Liver (tissue), 9 donors: ENCODE data around the gene TNS1. TPM values are rescaled to one million over a fixed set of nuclear protein-coding genes. Genes with fewer than 3 reads are reported as not detected.

ENCODE experiments used
- DNase-seq: peaks from one replicate; pipeline ENCODE4 v3.0.0-alpha.2; 2017; ENCODE audit warnings: low spot score
- H3K27ac ChIP-seq, 2 donors: one replicate each; pipeline ENCODE4 v1.7.0; 2013; ENCODE audit warnings: inconsistent platforms in 2 of 2, low read length in 2 of 2, control low read depth in 1 of 2, low read depth in 1 of 2, mild to moderate bottlenecking in 1 of 2
- H3K27me3 ChIP-seq, 4 donors: one replicate each; pipeline versions ENCODE4 v1.6.1 to v1.7.0; 2013; ENCODE audit warnings: low read length in 3 of 4, inconsistent platforms in 1 of 4, mild to moderate bottlenecking in 1 of 4, moderate library complexity in 1 of 4; ENCODE audit not compliant: control insufficient read depth in 4 of 4, insufficient read depth in 4 of 4
- H3K36me3 ChIP-seq, 4 donors: one replicate each; pipeline versions ENCODE4 v1.6.1 to v1.7.0; 2013; ENCODE audit warnings: low read length in 3 of 4, mild to moderate bottlenecking in 3 of 4, low read depth in 1 of 4, moderate library complexity in 1 of 4; ENCODE audit not compliant: control insufficient read depth in 4 of 4, insufficient read depth in 3 of 4
- H3K4me1 ChIP-seq, 4 donors: one replicate each; pipeline versions ENCODE4 v1.6.1 to v1.7.0; 2013; ENCODE audit warnings: low read length in 3 of 4, mild to moderate bottlenecking in 3 of 4, moderate library complexity in 1 of 4; ENCODE audit not compliant: control insufficient read depth in 4 of 4, insufficient read depth in 4 of 4
- H3K4me3 ChIP-seq, 3 donors: one replicate each; pipeline versions ENCODE4 v1.6.1 to v1.7.0; 2013; ENCODE audit warnings: low read length in 3 of 3, control low read depth in 1 of 3, low read depth in 1 of 3, mild to moderate bottlenecking in 1 of 3
- H3K9ac ChIP-seq, 2 donors: one replicate each; pipeline ENCODE4 v1.7.0; 2013; ENCODE audit warnings: low read length in 2 of 2, mild to moderate bottlenecking in 2 of 2, moderate library complexity in 2 of 2, control low read depth in 1 of 2, low read depth in 1 of 2
- H3K9me3 ChIP-seq, 4 donors: one replicate each; pipeline versions ENCODE4 v1.6.1 to v1.7.0; 2013; ENCODE audit warnings: low read length in 3 of 4; ENCODE audit not compliant: control insufficient read depth in 4 of 4
- EGR1 ChIP-seq, 2 donors: IDR thresholded peaks; 2 replicates each; pipeline ENCODE4 v1.6.1; 2016 to 2018; ENCODE audit warnings: antibody characterized with exemption in 2 of 2, low read depth in 2 of 2
- FOXA1 ChIP-seq: IDR thresholded peaks from 2 replicates; pipeline ENCODE4 v1.6.1; 2016; ENCODE audit warnings: antibody characterized with exemption
- FOXA2 ChIP-seq: IDR thresholded peaks from 2 replicates; pipeline ENCODE4 v1.6.1; 2016; ENCODE audit warnings: antibody characterized with exemption
- GABPA ChIP-seq, 2 donors: IDR thresholded peaks in 1 of 2; conservative IDR thresholded peaks in 1 of 2; 2 replicates each; pipeline ENCODE4 v1.6.1; 2016; ENCODE audit warnings: antibody characterized with exemption in 2 of 2, mild to moderate bottlenecking in 1 of 2, moderate library complexity in 1 of 2
- HNF4A ChIP-seq, 2 donors: conservative IDR thresholded peaks; 2 replicates each; pipeline ENCODE4 v1.6.1; 2016; ENCODE audit warnings: antibody characterized with exemption in 2 of 2, mild to moderate bottlenecking in 2 of 2
- HNF4G ChIP-seq: IDR thresholded peaks from 2 replicates; pipeline ENCODE4 v1.6.1; 2016; ENCODE audit warnings: antibody characterized with exemption
- JUND ChIP-seq, 2 donors: IDR thresholded peaks; 2 replicates each; pipeline ENCODE4 v1.6.1; 2016; ENCODE audit warnings: antibody characterized with exemption in 2 of 2
- NR2F2 ChIP-seq: IDR thresholded peaks from 2 replicates; pipeline ENCODE4 v1.6.1; 2016; ENCODE audit warnings: antibody characterized with exemption
- RAD21 ChIP-seq, 2 donors: IDR thresholded peaks; 2 replicates each; pipeline ENCODE4 v1.6.1; 2016; ENCODE audit warnings: antibody characterized with exemption in 2 of 2, mild to moderate bottlenecking in 2 of 2
- RXRA ChIP-seq, 2 donors: IDR thresholded peaks; 2 replicates each; pipeline ENCODE4 v1.6.1; 2017 to 2018; ENCODE audit warnings: antibody characterized with exemption in 2 of 2, mild to moderate bottlenecking in 1 of 2
- SP1 ChIP-seq: IDR thresholded peaks from 2 replicates; pipeline ENCODE4 v1.6.1; 2018; ENCODE audit warnings: antibody characterized with exemption, mild to moderate bottlenecking
- TAF1 ChIP-seq: conservative IDR thresholded peaks from 2 replicates; pipeline ENCODE4 v1.6.1; 2016; ENCODE audit warnings: antibody characterized with exemption, mild to moderate bottlenecking
- YY1 ChIP-seq: IDR thresholded peaks from 2 replicates; pipeline ENCODE4 v1.6.1; 2016; ENCODE audit warnings: antibody characterized with exemption, mild to moderate bottlenecking
- WGBS: extraction: QIAGEN DNeasy Blood & Tissue Kit; methylation state at CpG from one replicate; pipeline ENCODE4 v1.1.7; 2013; 5-methylcytosine and 5-hydroxymethylcytosine counted together
- polyA plus RNA-seq, 2 donors: library from polyadenylated mRNA; stranded (reverse) in 1 of 2; unstranded in 1 of 2; fragments of 200-250 nt in 1 of 2; fragments of >200 nt in 1 of 2; fragmentation: Nextera tagmentation in 1 of 2; extraction: Ambion mirVana in 1 of 2; gene quantifications; one replicate each; pipeline versions ENCODE4 v1.2.1 to v1.2.3, GENCODE V29; 2013 to 2015
- total RNA-seq, 2 donors: library from RNA; depleted of rRNA; stranded (reverse); fragments of >200 nt; gene quantifications; one replicate each; pipeline ENCODE4 v1.2.3, GENCODE V29; 2014
- TF ChIP-seq, protein P1 (sequence below): IDR thresholded peaks from 2 replicates; pipeline ENCODE4 v1.6.1; 2016; ENCODE audit warnings: antibody characterized with exemption
- TF ChIP-seq, protein P2 (sequence below): IDR thresholded peaks from 2 replicates; pipeline ENCODE4 v1.6.1; 2016; ENCODE audit warnings: antibody characterized with exemption
- TF ChIP-seq, protein P3 (sequence below): IDR thresholded peaks from 2 replicates; pipeline ENCODE4 v1.6.1; 2016; ENCODE audit warnings: antibody characterized with exemption, mild to moderate bottlenecking
- TF ChIP-seq, protein P4 (sequence below): fragments of 150-350 bp; IDR thresholded peaks from 2 replicates; pipeline ENCODE4 v1.5.1; 2017; ENCODE audit warnings: improper control_type of control experiment, low read depth, low read length; ENCODE audit not compliant: missing input control
- donor health status: healthy.
- donor health status: healthy.
- donor health status: healthy.
- donor health status: healthy.
- donor health status: healthy.

Gene TNS1
- total and polyA plus RNA-seq, 4 donors: 16.3 to 128 (median 57.3) TPM

DNA sequence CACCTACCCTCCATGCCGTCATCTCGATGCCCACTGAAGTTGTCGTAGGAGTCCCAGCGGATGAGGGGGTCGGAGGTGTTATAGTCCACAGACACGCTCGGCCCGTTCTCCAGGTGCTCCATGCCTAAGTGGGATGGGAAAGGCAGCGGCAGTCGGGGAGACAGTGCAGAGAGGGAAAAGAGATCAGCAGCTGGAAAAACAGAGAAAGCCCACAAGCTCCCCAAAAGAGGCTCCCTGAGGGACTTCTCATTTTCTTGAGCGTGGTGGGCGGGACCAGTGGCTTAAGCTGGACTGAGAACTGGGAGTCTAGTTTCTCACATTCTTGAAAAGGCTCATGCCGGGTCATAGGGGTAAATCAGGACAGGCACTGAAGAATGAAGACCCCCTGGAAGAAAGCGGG, 121.9 kb downstream of the TNS1 start (continued):
- TF ChIP-seq NR2F2 (no peak), GABPA (IDR thresholded peaks at IDR 0.05 in 1 of 2, conservative IDR thresholded peaks at IDR 0.05 in 1 of 2) (no peak), TAF1 (no peak), YY1 (no peak), FOXA1 (no peak)
- TF ChIP-seq, protein P1, sequence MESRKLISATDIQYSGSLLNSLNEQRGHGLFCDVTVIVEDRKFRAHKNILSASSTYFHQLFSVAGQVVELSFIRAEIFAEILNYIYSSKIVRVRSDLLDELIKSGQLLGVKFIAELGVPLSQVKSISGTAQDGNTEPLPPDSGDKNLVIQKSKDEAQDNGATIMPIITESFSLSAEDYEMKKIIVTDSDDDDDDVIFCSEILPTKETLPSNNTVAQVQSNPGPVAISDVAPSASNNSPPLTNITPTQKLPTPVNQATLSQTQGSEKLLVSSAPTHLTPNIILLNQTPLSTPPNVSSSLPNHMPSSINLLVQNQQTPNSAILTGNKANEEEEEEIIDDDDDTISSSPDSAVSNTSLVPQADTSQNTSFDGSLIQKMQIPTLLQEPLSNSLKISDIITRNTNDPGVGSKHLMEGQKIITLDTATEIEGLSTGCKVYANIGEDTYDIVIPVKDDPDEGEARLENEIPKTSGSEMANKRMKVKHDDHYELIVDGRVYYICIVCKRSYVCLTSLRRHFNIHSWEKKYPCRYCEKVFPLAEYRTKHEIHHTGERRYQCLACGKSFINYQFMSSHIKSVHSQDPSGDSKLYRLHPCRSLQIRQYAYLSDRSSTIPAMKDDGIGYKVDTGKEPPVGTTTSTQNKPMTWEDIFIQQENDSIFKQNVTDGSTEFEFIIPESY: no peak

DNA sequence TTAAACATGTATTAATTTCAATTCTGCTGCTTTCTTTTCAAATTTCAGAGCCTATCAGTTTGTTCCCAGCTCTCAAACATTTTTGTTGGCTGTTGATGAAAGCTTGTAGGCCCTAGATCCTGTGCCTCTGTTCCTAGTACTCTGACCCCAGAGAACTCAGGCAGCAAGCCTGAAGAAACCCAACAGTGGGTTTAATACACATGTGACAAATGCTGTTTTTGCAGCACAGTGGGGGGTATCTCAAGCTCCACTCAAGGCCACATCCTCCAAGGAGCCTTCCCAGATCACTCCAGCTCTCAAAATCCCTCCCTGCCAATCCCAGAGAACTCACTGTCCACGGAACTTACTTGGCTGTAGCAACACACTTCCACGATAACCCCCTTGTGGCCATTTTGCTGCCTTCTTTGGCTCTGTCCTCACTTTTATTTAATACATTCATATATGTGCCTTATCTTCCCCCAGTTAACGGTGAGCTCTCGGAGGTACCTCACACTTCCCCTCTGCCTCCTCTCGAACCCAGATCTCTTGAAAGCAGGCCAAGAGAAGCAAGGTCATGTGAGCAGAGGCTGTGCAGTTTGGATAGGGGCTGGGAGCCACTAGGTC, 122.4 kb downstream of the TNS1 start:
- Histone ChIP-seq H3K9me3 (no peaks in the 10 kb centered on the region), H3K27me3 (no peaks in the 10 kb centered on the region), H3K9ac (no peak overlapping the region), H3K36me3 (peaks cover 14 to 90% (median 62%) of the 10 kb centered on the region in 4 donors), H3K4me1 (no peaks in the 10 kb centered on the region), H3K4me3 (no peak overlapping the region), H3K27ac (peak overlapping the region in 1 of 2 donors; percentile 24)
- 89% methylated on average over 5 of the region's 5 CpGs for WGBS
- no peak for DNase-seq
- TF ChIP-seq RAD21 (IDR thresholded peaks at IDR 0.05) (no peak), TAF1 (no peak), HNF4A (conservative IDR thresholded peaks at IDR 0.05) (no peak), FOXA2 (no peak), GABPA (IDR thresholded peaks at IDR 0.05 in 1 of 2, conservative IDR thresholded peaks at IDR 0.05 in 1 of 2) (no peak), RXRA (IDR thresholded peaks at IDR 0.05) (no peak), YY1 (no peak), HNF4G (no peak), NR2F2 (no peak), JUND (IDR thresholded peaks at IDR 0.05) (no peak), SP1 (no peak), EGR1 (IDR thresholded peaks at IDR 0.05; ENCODE audit: low read depth in 2 of 2) (no peak), FOXA1 (no peak)
- TF ChIP-seq, protein P2, sequence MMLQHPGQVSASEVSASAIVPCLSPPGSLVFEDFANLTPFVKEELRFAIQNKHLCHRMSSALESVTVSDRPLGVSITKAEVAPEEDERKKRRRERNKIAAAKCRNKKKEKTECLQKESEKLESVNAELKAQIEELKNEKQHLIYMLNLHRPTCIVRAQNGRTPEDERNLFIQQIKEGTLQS: no peak
- TF ChIP-seq, protein P1: no peak
- TF ChIP-seq, protein P3, sequence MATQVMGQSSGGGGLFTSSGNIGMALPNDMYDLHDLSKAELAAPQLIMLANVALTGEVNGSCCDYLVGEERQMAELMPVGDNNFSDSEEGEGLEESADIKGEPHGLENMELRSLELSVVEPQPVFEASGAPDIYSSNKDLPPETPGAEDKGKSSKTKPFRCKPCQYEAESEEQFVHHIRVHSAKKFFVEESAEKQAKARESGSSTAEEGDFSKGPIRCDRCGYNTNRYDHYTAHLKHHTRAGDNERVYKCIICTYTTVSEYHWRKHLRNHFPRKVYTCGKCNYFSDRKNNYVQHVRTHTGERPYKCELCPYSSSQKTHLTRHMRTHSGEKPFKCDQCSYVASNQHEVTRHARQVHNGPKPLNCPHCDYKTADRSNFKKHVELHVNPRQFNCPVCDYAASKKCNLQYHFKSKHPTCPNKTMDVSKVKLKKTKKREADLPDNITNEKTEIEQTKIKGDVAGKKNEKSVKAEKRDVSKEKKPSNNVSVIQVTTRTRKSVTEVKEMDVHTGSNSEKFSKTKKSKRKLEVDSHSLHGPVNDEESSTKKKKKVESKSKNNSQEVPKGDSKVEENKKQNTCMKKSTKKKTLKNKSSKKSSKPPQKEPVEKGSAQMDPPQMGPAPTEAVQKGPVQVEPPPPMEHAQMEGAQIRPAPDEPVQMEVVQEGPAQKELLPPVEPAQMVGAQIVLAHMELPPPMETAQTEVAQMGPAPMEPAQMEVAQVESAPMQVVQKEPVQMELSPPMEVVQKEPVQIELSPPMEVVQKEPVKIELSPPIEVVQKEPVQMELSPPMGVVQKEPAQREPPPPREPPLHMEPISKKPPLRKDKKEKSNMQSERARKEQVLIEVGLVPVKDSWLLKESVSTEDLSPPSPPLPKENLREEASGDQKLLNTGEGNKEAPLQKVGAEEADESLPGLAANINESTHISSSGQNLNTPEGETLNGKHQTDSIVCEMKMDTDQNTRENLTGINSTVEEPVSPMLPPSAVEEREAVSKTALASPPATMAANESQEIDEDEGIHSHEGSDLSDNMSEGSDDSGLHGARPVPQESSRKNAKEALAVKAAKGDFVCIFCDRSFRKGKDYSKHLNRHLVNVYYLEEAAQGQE: no peak
- TF ChIP-seq, protein P4, sequence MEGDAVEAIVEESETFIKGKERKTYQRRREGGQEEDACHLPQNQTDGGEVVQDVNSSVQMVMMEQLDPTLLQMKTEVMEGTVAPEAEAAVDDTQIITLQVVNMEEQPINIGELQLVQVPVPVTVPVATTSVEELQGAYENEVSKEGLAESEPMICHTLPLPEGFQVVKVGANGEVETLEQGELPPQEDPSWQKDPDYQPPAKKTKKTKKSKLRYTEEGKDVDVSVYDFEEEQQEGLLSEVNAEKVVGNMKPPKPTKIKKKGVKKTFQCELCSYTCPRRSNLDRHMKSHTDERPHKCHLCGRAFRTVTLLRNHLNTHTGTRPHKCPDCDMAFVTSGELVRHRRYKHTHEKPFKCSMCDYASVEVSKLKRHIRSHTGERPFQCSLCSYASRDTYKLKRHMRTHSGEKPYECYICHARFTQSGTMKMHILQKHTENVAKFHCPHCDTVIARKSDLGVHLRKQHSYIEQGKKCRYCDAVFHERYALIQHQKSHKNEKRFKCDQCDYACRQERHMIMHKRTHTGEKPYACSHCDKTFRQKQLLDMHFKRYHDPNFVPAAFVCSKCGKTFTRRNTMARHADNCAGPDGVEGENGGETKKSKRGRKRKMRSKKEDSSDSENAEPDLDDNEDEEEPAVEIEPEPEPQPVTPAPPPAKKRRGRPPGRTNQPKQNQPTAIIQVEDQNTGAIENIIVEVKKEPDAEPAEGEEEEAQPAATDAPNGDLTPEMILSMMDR: no peak
